ENCODE measurements around the gene GGNBP2.

Gene GGNBP2

DNA sequence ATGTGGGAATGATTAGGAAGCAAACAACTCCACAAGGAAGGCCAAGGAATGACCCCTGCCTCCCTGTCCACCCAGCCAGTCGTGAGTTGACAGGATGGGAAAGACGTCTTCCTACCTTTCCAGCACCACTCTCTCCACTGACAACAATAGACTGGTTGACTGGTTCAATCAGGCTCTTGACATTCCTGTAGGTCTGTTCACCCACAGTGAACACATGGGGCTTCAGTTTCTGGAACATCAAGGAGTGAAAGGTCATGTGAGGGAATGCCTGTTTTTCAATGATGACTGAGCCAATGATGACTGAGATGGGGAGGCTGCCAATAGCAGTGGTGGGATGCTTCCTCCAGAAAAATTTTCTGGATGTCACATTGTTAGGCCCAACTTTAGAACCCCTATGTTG lies 19.6 kb upstream of the GGNBP2 start:
- CTCF ChIA-PET = interaction anchor here (2.5 kb wide), 1 partner anchor 9 kb away, joined by 9 read pairs; the partner anchor contains the start of genes MYO19 and PIGW
- TF ChIP-seq, protein P1, sequence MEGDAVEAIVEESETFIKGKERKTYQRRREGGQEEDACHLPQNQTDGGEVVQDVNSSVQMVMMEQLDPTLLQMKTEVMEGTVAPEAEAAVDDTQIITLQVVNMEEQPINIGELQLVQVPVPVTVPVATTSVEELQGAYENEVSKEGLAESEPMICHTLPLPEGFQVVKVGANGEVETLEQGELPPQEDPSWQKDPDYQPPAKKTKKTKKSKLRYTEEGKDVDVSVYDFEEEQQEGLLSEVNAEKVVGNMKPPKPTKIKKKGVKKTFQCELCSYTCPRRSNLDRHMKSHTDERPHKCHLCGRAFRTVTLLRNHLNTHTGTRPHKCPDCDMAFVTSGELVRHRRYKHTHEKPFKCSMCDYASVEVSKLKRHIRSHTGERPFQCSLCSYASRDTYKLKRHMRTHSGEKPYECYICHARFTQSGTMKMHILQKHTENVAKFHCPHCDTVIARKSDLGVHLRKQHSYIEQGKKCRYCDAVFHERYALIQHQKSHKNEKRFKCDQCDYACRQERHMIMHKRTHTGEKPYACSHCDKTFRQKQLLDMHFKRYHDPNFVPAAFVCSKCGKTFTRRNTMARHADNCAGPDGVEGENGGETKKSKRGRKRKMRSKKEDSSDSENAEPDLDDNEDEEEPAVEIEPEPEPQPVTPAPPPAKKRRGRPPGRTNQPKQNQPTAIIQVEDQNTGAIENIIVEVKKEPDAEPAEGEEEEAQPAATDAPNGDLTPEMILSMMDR (IDR thresholded peaks at IDR 0.05; ENCODE audit: insufficient read depth, low read length, missing control alignments) = no peak
- H3K4me3 ChIP-seq (ENCODE audit: low read depth, low read length) = no peak overlapping the region
- no peak for DNase-seq (ENCODE audit: low read depth, low spot score)
- POLR2A ChIA-PET = no interaction called here

DNA sequence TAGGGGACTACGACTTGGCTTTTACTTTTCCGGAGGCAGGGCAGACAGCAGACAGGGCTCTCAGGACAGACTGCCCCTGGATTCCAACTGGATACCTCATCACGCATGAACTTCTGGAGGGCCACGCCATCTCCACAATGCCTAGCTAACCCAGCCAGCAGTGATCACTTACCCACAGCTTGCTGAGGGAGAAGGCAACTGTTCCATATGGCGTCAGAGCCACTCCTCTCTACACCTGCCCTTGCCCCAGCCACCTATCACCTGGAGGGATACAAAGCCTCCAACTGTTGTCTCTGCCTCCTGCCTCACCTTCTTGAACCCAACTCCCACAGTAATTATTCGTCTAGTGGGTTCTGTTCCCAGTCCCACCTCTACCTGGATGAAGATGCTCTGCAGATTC lies 18.8 kb upstream of the GGNBP2 start:
- ChIA-PET CTCF (interaction anchor here (1.0 kb wide), 1 partner anchor 11 kb away, joined by 3 read pairs; no protein-coding TSS in a partner anchor), POLR2A (no interaction called here)
- no peak overlapping the region for H3K4me3 ChIP-seq (ENCODE audit: low read depth, low read length)
- no peak for DNase-seq (ENCODE audit: low read depth, low spot score)
- TF ChIP-seq, protein P1 (IDR thresholded peaks at IDR 0.05; ENCODE audit: insufficient read depth, low read length, missing control alignments) = no peak

DNA sequence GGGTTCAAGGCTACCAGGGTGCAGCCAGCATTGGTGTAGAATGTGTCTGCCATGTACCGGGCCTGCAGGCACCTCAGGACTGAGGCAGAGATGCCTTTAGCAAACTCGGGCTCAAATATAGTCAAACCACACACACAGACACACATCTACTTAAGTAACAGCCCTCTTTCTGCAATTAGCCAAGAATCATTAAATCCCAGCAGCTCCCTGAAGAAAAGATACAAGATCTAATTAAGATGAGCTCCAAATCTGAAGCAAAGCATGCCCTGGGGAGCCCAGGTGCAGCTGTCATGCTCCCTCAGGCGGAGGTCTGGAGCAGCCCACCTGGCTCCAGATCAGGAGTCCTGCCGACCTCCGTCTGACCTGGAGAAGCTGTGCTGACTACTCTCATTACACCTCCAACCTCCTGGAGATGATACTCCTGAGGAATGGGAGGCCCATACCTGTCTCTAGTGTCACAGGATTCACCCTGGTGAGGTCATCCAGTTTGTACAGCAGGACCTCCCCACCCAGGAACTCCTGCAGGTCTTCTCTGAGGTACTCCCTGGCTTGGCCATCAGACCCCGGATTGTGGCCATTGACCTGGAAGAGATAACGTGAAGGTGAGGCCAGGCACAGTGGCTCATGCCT lies 17.0 kb upstream of the GGNBP2 start:
- no peak overlapping the region for H3K4me3 ChIP-seq (ENCODE audit: low read depth, low read length)
- DNase-seq (ENCODE audit: low read depth, low spot score) = no peak
- ChIA-PET CTCF (no interaction called here), POLR2A (no interaction called here)
- TF ChIP-seq, protein P1 (IDR thresholded peaks at IDR 0.05; ENCODE audit: insufficient read depth, low read length, missing control alignments) = no peak

DNA sequence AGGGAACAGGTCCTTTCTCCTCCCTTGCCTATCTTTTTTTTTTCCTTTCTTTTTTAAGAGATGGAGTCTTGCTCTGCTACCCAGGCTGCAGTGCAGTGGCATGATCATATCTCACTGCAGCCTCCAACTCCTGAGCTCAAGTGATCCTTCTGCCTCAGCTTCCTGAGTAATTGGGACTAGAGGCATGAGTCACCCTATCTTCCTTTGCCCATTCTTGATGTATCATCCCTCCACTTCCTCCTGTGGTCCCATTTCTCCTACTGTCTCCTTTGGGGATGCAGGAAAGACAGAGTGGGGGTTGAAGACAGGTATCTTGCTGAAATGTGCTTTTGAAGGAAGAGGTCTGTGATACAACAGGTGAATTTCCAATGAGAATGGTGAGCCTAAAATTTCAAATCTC lies 15.6 kb upstream of the GGNBP2 start:
- no peak overlapping the region for H3K4me3 ChIP-seq (ENCODE audit: low read depth, low read length)
- ChIA-PET POLR2A (interaction anchor here (0.7 kb wide), 1 partner anchor 63 kb away, joined by 3 read pairs; no protein-coding TSS in a partner anchor), CTCF (no interaction called here)
- no peak for DNase-seq (ENCODE audit: low read depth, low spot score)
- TF ChIP-seq, protein P1 (IDR thresholded peaks at IDR 0.05; ENCODE audit: insufficient read depth, low read length, missing control alignments) = no peak

DNA sequence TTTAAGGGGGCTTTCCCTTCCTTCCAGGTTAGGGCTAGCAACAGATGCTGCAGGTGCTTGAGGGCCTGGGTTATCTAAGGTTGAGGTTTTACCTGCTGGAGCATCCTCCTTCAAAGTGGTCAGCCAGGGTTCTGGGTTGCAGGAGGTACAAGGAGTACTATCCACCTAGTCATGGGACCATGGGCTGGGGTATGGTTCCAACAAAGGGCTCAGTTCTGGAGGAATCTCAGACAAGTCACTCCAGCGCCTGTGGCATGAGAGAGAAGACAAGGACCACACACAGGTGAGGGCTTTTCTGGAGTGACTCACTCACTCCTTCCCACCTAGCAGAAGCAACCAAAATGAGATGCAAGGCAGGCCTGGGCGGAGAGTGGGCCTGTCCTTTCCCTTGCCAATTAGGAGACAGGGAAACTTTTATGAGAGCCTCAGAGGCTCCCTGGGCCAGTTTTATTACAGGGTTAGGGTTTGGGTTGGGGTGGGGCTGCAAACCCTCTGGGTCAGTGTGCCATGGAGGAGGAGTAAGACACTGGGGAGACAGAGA lies 12.2 kb upstream of the GGNBP2 start:
- CTCF ChIA-PET = interaction anchor here (1.0 to 1.2 kb wide), 2 partner anchors 9 to 11 kb away, joined by 4 to 5 read pairs; no protein-coding TSS in a partner anchor
- H3K4me3 ChIP-seq (ENCODE audit: low read depth, low read length) = no peak overlapping the region
- TF ChIP-seq, protein P1 (IDR thresholded peaks at IDR 0.05; ENCODE audit: insufficient read depth, low read length, missing control alignments) = no peak
- DNase-seq (ENCODE audit: low read depth, low spot score) = no peak
- POLR2A ChIA-PET = no interaction called here

DNA sequence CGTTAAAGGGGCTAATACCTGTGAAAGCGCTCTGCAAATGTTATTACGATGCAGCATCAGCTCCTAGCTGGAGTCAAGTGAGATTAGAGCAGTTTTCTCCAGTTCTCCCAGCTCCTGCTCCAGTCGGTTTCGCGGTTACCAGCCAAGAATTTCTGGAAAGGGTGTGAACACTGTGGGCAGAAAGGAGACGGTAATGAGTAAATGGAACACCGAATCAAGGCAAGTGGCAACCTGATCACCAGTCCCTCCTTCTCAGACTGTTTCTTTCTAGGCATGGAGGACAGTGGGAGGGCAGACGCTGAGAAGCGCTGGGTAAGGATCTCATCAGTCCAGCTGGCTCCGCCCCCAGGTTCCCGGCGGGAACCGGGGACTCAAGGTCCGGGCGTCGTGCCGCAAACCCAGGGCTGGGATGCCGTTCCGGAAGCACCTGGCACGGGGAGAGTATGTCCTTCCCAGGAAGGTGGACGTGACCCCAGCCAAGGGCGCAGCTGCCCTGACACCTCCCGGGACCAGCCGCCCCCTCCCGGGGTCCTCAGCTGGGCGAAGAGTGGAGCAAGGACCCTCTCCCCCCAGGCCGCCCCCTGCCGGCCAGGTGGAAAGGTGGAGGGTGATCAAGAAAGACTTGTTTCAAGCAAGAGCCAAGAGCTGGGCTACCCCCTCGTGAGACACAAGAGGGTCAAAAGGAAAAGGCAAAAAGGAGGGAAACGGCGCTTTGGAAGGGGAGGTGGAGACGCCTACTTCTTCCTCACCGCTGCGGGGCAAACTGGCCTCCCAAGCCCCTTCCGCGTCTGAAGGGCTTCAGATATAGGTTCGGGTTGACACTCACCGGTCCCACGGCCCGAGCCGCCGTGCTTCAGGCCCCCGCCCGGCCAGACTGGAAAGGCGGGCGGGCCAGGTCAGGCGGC lies 10.5 kb upstream of the GGNBP2 start:
- ChIA-PET POLR2A (interaction anchor here (2.4 kb wide), 2 partner anchors 10 to 11 kb away, joined by 11 to 19 read pairs; no protein-coding TSS in a partner anchor), CTCF (interaction anchor here (0.7 to 2.0 kb wide), 4 partner anchors 8 to 12 kb away, joined by 3 to 9 read pairs (median 4); no protein-coding TSS in a partner anchor)
- TF ChIP-seq, protein P1 (IDR thresholded peaks at IDR 0.05; ENCODE audit: insufficient read depth, low read length, missing control alignments) = peak; percentile 41
- DNase-seq (ENCODE audit: low read depth, low spot score) = no peak
- peak overlapping the region; percentile 94 for H3K4me3 ChIP-seq (ENCODE audit: low read depth, low read length)

All from AG04449 (cell line).